ENCODE results near the gene GSTT2. TPM values are rescaled to one million over a fixed set of nuclear protein-coding genes. Genes with fewer than 3 reads are reported as not detected.
"Not testable (repeated sequence)": the region's sequence is repeated elsewhere in the genome, so short reads cannot be mapped to it uniquely, and the experiment has no call there.

The GSTT2 gene
- total and polyA plus RNA-seq, 11 donors: 0.30 to 2.1 (median 0.60) TPM; not detected in 8

- Histone ChIP-seq H3K27ac (no peak overlapping the region), H3K4me3 (no peak overlapping the region), H3K4me1 (no peaks in the 10 kb centered on the region), H3K9me3 (no peaks in the 10 kb centered on the region), H3K27me3 (no peaks in the 10 kb centered on the region), H3K36me3 (no peaks in the 10 kb centered on the region)
- intact Hi-C loops (cut with DNase I): no loop called here
- 89 to 94% (median 93%) methylated on average over 3 of the region's 3 CpGs for WGBS, 4 donors
- no peak for ATAC-seq
- no peak for TF ChIP-seq POLR2A (IDR thresholded peaks at IDR 0.05)
- TF ChIP-seq, protein P1, sequence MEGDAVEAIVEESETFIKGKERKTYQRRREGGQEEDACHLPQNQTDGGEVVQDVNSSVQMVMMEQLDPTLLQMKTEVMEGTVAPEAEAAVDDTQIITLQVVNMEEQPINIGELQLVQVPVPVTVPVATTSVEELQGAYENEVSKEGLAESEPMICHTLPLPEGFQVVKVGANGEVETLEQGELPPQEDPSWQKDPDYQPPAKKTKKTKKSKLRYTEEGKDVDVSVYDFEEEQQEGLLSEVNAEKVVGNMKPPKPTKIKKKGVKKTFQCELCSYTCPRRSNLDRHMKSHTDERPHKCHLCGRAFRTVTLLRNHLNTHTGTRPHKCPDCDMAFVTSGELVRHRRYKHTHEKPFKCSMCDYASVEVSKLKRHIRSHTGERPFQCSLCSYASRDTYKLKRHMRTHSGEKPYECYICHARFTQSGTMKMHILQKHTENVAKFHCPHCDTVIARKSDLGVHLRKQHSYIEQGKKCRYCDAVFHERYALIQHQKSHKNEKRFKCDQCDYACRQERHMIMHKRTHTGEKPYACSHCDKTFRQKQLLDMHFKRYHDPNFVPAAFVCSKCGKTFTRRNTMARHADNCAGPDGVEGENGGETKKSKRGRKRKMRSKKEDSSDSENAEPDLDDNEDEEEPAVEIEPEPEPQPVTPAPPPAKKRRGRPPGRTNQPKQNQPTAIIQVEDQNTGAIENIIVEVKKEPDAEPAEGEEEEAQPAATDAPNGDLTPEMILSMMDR (IDR thresholded peaks at IDR 0.05): no peak
- DNase-seq: no peak
These were observed 17.2 kb downstream of the GSTT2 start for GRCh38 chr22:23997092-23997491.

DNA sequence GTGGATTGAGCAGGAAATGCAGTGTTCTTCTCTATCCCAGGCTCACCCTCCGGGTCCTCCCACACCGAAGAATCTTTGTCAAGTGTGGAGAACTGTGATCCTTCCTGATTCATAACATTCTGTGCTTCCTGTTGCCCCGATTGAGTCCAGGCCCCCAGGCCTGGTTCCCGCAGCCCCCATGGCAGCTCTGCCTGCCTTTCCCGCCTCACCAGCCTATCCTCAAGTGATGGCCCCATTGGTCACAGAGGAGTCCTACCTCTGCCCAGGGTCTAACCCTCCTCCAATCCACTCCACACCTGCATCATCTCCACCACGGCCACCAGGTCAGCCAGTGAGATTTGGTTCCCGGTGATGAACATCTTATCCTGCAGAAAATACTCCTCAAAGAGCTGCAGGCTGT, 19.8 kb downstream of the GSTT2 start:
- not testable (repeated sequence) for H3K27me3 ChIP-seq, H3K9me3 ChIP-seq, H3K4me3 ChIP-seq, H3K4me1 ChIP-seq, H3K27ac ChIP-seq, H3K36me3 ChIP-seq, DNase-seq, ATAC-seq
- WGBS, 4 donors: 74 to 82% (median 80%) methylated on average over 7 of the region's 7 CpGs
- intact Hi-C loops (cut with DNase I): loop anchor here in 8 of 10 donors (5.0 to 10.0 kb wide), 6 partner anchors 55 to 178 kb away; no protein-coding TSS in a partner anchor

- Histone ChIP-seq H3K27ac (no peak overlapping the region), H3K36me3 (no peaks in the 10 kb centered on the region), H3K4me3 (no peak overlapping the region), H3K4me1 (peaks cover 0 to 17% (median 7%) of the 10 kb centered on the region in 12 donors), H3K27me3 (no peaks in the 10 kb centered on the region), H3K9me3 (no peaks in the 10 kb centered on the region)
- intact Hi-C loops (cut with DNase I): loop anchor here in 8 of 10 donors (5.0 to 10.0 kb wide), 6 partner anchors 57 to 176 kb away; no protein-coding TSS in a partner anchor
- TF ChIP-seq, protein P1 (IDR thresholded peaks at IDR 0.05): no peak
- no peak for TF ChIP-seq POLR2A (IDR thresholded peaks at IDR 0.05)
- 83 to 90% (median 88%) methylated on average over 9 of the region's 9 CpGs for WGBS, 4 donors
- DNase-seq: no peak
- no peak for ATAC-seq
These were observed 21.4 kb downstream of the GSTT2 start for GRCh38 chr22:24001314-24001713.

DNA sequence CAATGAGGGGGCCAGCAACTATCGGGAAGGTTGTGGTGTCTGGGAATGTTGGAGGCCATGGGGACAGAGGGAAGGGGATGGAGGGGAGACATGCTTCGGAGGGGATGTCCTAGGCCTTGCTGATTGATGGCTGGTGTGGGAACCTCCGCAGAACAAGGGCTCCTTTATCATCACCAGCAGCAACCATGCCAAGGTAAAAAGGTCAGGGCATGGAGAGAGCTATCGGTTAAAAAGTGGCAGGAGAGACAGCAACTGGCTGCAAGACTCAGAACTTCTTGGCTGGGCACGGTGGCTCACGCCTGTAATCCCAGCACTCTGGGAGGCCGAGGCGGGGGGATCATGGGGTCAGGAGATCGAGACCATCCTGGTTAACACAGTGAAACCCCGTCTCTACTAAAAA, 22.3 kb downstream of the GSTT2 start:
- DNase-seq (peak in 1 of 5 donors; percentile 43), ATAC-seq (peak in 2 of 4 donors; percentile 14 to 25)
- 65 to 76% (median 68%) methylated on average over 10 of the region's 10 CpGs for WGBS, 4 donors
- TF ChIP-seq, protein P1 (IDR thresholded peaks at IDR 0.05): no peak
- no peak for TF ChIP-seq POLR2A (IDR thresholded peaks at IDR 0.05)
- H3K36me3 ChIP-seq: no peaks in the 10 kb centered on the region
- H3K9me3 ChIP-seq: no peaks in the 10 kb centered on the region
- H3K27me3 ChIP-seq: no peaks in the 10 kb centered on the region
- no peak overlapping the region for H3K4me3 ChIP-seq
- H3K4me1 ChIP-seq: peaks cover 0 to 17% (median 7%) of the 10 kb centered on the region in 12 donors
- H3K27ac ChIP-seq: no peak overlapping the region
- intact Hi-C loops (cut with DNase I): loop anchor here in 8 of 10 donors (5.0 to 10.0 kb wide), 6 partner anchors 57 to 175 kb away; no protein-coding TSS in a partner anchor

GRCh38 chr22:24002851-24003250, 22.9 kb downstream of the GSTT2 start:
- ATAC-seq: no peak
- Histone ChIP-seq H3K36me3 (no peaks in the 10 kb centered on the region), H3K9me3 (no peaks in the 10 kb centered on the region), H3K4me3 (no peak overlapping the region), H3K4me1 (peaks cover 0 to 17% (median 7%) of the 10 kb centered on the region in 12 donors), H3K27ac (no peak overlapping the region), H3K27me3 (no peaks in the 10 kb centered on the region)
- TF ChIP-seq POLR2A (IDR thresholded peaks at IDR 0.05): no peak
- TF ChIP-seq, protein P1 (IDR thresholded peaks at IDR 0.05): no peak
- no peak for DNase-seq
- intact Hi-C loops (cut with DNase I): loop anchor here in 8 of 10 donors (5.0 to 10.0 kb wide), 6 partner anchors 58 to 174 kb away; no protein-coding TSS in a partner anchor
- WGBS, 4 donors: 72 to 89% (median 78%) methylated on average over 5 of the region's 5 CpGs

All from heart left ventricle (tissue), 16 donors.